Endothelial cell of umbilical vein (primary cell): ENCODE results near the gene AHI1. TPM values are rescaled to one million over a fixed set of nuclear protein-coding genes. Genes with fewer than 3 reads are reported as not detected.

Source experiments
- BruUV-seq: library from RNA; stranded (reverse); fragments of 400-500 nt; replicated peaks from 2 replicates; lab custom pipeline; 2021; lab: Mats Ljungman, UMichigan
- CTCF ChIA-PET: fragments of 300-600, 350-600 bp; sonication (Branson Sonifier 250); formaldehyde crosslinking; loops from one replicate; lab custom pipeline; 2021; ENCODE audit warnings: antibody characterized with exemption, inconsistent platforms; lab: Charles Lee
- POLR2A ChIA-PET: fragments of 300-600, 350-600 bp; sonication (Branson Sonifier 250); formaldehyde crosslinking; loops from one replicate; lab custom pipeline; 2021; ENCODE audit warnings: antibody characterized with exemption, inconsistent platforms; lab: Charles Lee
- DNase-seq: peaks from one replicate; pipeline ENCODE4 v3.0.0-alpha.2; 2011; ENCODE audit warnings: low read depth, low spot score
- FAIRE-seq: peaks from 2 replicates; lab custom pipeline; 2011; peaks lifted over from hg19 to GRCh38; lab: Jason Lieb, UNC
- H2AFZ ChIP-seq: 2 replicates; pipeline ENCODE4 v1.6.0; 2012; ENCODE audit warnings: low read depth, low read length, control low read depth, inconsistent platforms
- H3K27ac ChIP-seq: 2 replicates; pipeline ENCODE4 v1.5.1; 2011; ENCODE audit warnings: low read depth, mild to moderate bottlenecking, control low read depth, low read length, moderate library complexity; ENCODE audit not compliant: insufficient read depth
- H3K27me3 ChIP-seq, 2 experiments: 2 replicates each; pipeline versions ENCODE4 v1.6.0 to v1.6.1; 2011; ENCODE audit warnings: low read length in 2 of 2, mixed read lengths in 1 of 2; ENCODE audit not compliant: control insufficient read depth in 2 of 2, insufficient read depth in 2 of 2
- H3K36me3 ChIP-seq, 2 experiments: 2 replicates in 1 of 2; 3 replicates in 1 of 2; pipeline ENCODE4 v1.5.1; 2011; ENCODE audit warnings: low read length in 2 of 2, mild to moderate bottlenecking in 1 of 2, moderate library complexity in 1 of 2; ENCODE audit not compliant: control insufficient read depth in 2 of 2, insufficient read depth in 2 of 2; ENCODE audit errors: extremely low read depth in 1 of 2
- H3K4me1 ChIP-seq: 3 replicates; pipeline ENCODE4 v1.5.1; 2011; ENCODE audit warnings: mild to moderate bottlenecking, low read length; ENCODE audit not compliant: control insufficient read depth, insufficient read depth; ENCODE audit errors: extremely low read depth
- H3K4me2 ChIP-seq: 2 replicates; pipeline ENCODE4 v1.6.1; 2011; ENCODE audit warnings: low read length, control low read depth, mixed read lengths; ENCODE audit not compliant: insufficient read depth
- H3K4me3 ChIP-seq, 3 experiments: fragments of 200-600 bp in 1 of 3; sonication (generic), shearing (Covaris generic) in 1 of 3; replicated peaks in 1 of 3; 2 replicates each; pipeline ENCODE4 v1.5.1; 2011 to 2016; ENCODE audit warnings: control low read depth in 3 of 3, low read length in 3 of 3, mild to moderate bottlenecking in 2 of 3, inconsistent platforms in 1 of 3, low read depth in 1 of 3, moderate library complexity in 1 of 3; ENCODE audit not compliant: insufficient read depth in 1 of 3
- H3K79me2 ChIP-seq: 2 replicates; pipeline ENCODE4 v1.6.0; 2012; ENCODE audit warnings: low read length, inconsistent platforms; ENCODE audit not compliant: control insufficient read depth, insufficient read depth
- H3K9ac ChIP-seq: replicated peaks from 2 replicates; pipeline ENCODE3; 2011; ENCODE audit warnings: low read length, control low read depth; ENCODE audit not compliant: insufficient read depth; ENCODE audit errors: extremely low read depth
- H3K9me1 ChIP-seq: replicated peaks from 3 replicates; pipeline ENCODE4 v1.6.0; 2011; ENCODE audit warnings: mild to moderate bottlenecking, low read length; ENCODE audit not compliant: control insufficient read depth, insufficient read depth; ENCODE audit errors: extremely low read depth
- H3K9me3 ChIP-seq: replicated peaks from 2 replicates; pipeline ENCODE4 v1.5.1; 2012; ENCODE audit warnings: low read length, inconsistent platforms; ENCODE audit not compliant: control insufficient read depth, insufficient read depth
- H4K20me1 ChIP-seq: replicated peaks from 2 replicates; pipeline ENCODE3; 2011; ENCODE audit warnings: mild to moderate bottlenecking, low read length; ENCODE audit not compliant: control insufficient read depth, insufficient read depth; ENCODE audit errors: extremely low read depth
- EZH2 ChIP-seq: IDR thresholded peaks from 2 replicates; pipeline ENCODE4 v1.6.1; 2012; ENCODE audit warnings: borderline replicate concordance, low read depth, mild to moderate bottlenecking, moderate library complexity, low read length, inconsistent platforms; ENCODE audit not compliant: severe bottlenecking
- FOS ChIP-seq: IDR thresholded peaks from 2 replicates; pipeline ENCODE4 v1.6.1; 2011; ENCODE audit warnings: mild to moderate bottlenecking, low read length, moderate library complexity, borderline replicate concordance; ENCODE audit not compliant: insufficient read depth
- GATA2 ChIP-seq: IDR thresholded peaks from 2 replicates; pipeline ENCODE4 v1.7.0; 2011; ENCODE audit warnings: low read depth, mild to moderate bottlenecking, moderate library complexity, mixed read lengths, low read length; ENCODE audit not compliant: insufficient read length, insufficient read depth
- JUN ChIP-seq: IDR thresholded peaks from 2 replicates; pipeline ENCODE4 v1.6.1; 2011; ENCODE audit warnings: borderline replicate concordance, low read depth; ENCODE audit not compliant: insufficient read length, insufficient read depth
- MYC ChIP-seq: IDR thresholded peaks from one replicate; pipeline ENCODE4 v1.6.1; 2011; ENCODE audit warnings: mild to moderate bottlenecking, low read depth, low read length
- POLR2A ChIP-seq: IDR thresholded peaks from 2 replicates; pipeline ENCODE4 v1.6.1; 2012; ENCODE audit warnings: low read depth, mild to moderate bottlenecking, control low read depth, low read length
- POLR2AphosphoS5 ChIP-seq: IDR thresholded peaks from 2 replicates; pipeline ENCODE4 v1.6.1; 2012; ENCODE audit warnings: low read depth, mild to moderate bottlenecking, control low read depth, low read length, moderate library complexity; ENCODE audit not compliant: insufficient read depth
- dilution Hi-C: fragments of 300-500 bp; cut with MboI; formaldehyde crosslinking; loops from one replicate; pipeline ENCODE4 v1.15.0; 2019; ENCODE audit warnings: low sequenced_read_pairs; ENCODE audit not compliant: extremely low pct_ligation_motif_present
- intact Hi-C: fragments of 100-400 bp; cut with micrococcal nuclease; formaldehyde crosslinking; loops from one replicate; pipeline ENCODE4 v1.10.0; 2022
- polyA plus RNA-seq, 4 experiments: library from polyadenylated mRNA; depleted of rRNA in 3 of 4; stranded (reverse) in 3 of 4; unstranded in 1 of 4; fragments of >200 nt; gene quantifications; 2 replicates each; pipeline versions ENCODE4 v1.2.1 to v1.2.3, GENCODE V29; 2011 to 2012; ENCODE audit warnings: missing spikeins in 1 of 4
- total RNA-seq: library from RNA; stranded (reverse); gene quantifications from 2 replicates; pipeline ENCODE4 v1.2.3, GENCODE V29; 2021
- TF ChIP-seq, protein P1 (sequence below), 2 donors: IDR thresholded peaks; 1 replicate in 1 of 2; 2 replicates in 1 of 2; pipeline ENCODE4 v1.5.1; 2011; ENCODE audit warnings: low read length in 2 of 2, mild to moderate bottlenecking in 2 of 2, moderate library complexity in 2 of 2, control low read depth in 1 of 2, inconsistent platforms in 1 of 2, low read depth in 1 of 2; ENCODE audit not compliant: insufficient read depth in 1 of 2; ENCODE audit errors: extremely low read depth in 1 of 2
- TF ChIP-seq, protein P2 (sequence below): IDR thresholded peaks from 2 replicates; pipeline ENCODE4 v1.6.1; 2011; ENCODE audit not compliant: insufficient read depth, insufficient read length

AHI1 gene
- total and polyA plus RNA-seq, 2 donors (not counting 3 experiments of a cell fraction or from before 2014, with no cell fraction given): 5.1 to 20.7 TPM

DNA sequence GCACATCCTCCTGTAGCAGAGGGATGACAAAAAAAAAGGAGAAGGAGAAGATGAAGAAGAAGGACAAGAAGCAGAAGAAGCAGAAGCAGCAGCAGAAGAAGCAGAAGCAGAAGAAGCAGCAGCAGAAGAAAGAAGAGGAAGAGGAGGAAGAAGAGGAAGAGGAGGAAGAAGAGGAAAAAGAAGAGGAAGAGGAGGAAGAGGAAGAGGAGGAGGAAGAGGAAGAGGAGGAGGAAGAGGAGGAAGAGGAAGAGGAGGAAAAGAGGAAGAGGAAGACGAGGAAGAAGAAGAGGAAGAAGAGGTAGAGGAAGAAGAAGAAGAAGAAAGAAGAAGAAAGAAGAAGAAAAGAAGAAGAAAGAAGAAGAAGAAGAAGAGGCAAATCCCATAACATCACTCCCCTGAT lies 35.0 kb upstream of the AHI1 start:
- H3K4me3 ChIP-seq: no peak overlapping the region
- BruUV-seq: no TSS peak
- intact Hi-C loops (no loop called here), dilution Hi-C loops (no loop called here)
- no peaks in the 10 kb centered on the region for H3K9me1 ChIP-seq
- H2AFZ ChIP-seq: no peak overlapping the region
- no peaks in the 10 kb centered on the region for H3K27me3 ChIP-seq
- H4K20me1 ChIP-seq: no peaks in the 10 kb centered on the region
- H3K4me2 ChIP-seq: no peak overlapping the region
- H3K9ac ChIP-seq: no peak overlapping the region
- CTCF ChIA-PET: no interaction called here
- no peaks in the 10 kb centered on the region for H3K9me3 ChIP-seq
- no peaks in the 10 kb centered on the region for H3K36me3 ChIP-seq
- FAIRE-seq (no peak), DNase-seq (no peak)
- peaks cover 7% of the 10 kb centered on the region for H3K4me1 ChIP-seq
- H3K79me2 ChIP-seq: no peaks in the 10 kb centered on the region
- POLR2A ChIA-PET: no interaction called here
- TF ChIP-seq, protein P1, sequence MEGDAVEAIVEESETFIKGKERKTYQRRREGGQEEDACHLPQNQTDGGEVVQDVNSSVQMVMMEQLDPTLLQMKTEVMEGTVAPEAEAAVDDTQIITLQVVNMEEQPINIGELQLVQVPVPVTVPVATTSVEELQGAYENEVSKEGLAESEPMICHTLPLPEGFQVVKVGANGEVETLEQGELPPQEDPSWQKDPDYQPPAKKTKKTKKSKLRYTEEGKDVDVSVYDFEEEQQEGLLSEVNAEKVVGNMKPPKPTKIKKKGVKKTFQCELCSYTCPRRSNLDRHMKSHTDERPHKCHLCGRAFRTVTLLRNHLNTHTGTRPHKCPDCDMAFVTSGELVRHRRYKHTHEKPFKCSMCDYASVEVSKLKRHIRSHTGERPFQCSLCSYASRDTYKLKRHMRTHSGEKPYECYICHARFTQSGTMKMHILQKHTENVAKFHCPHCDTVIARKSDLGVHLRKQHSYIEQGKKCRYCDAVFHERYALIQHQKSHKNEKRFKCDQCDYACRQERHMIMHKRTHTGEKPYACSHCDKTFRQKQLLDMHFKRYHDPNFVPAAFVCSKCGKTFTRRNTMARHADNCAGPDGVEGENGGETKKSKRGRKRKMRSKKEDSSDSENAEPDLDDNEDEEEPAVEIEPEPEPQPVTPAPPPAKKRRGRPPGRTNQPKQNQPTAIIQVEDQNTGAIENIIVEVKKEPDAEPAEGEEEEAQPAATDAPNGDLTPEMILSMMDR (IDR thresholded peaks at IDR 0.05; ENCODE audit: extremely low read depth in 1 of 2, insufficient read depth in 1 of 2, low read depth in 1 of 2, low read length in 2 of 2): no peak
- TF ChIP-seq FOS (no peak), JUN (no peak), EZH2 (no peak), GATA2 (no peak), POLR2A (no peak), MYC (no peak), POLR2AphosphoS5 (no peak)
- TF ChIP-seq, protein P2, sequence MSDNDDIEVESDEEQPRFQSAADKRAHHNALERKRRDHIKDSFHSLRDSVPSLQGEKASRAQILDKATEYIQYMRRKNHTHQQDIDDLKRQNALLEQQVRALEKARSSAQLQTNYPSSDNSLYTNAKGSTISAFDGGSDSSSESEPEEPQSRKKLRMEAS: no peak
- H3K27ac ChIP-seq: no peak overlapping the region
